Measurements from ENCODE around the gene ERH.
A peak's percentile ranks its signal among the peaks of the same experiment; 100 is the strongest.
"Not testable (repeated sequence)": the region's sequence is repeated elsewhere in the genome, so short reads cannot be mapped to it uniquely, and the experiment has no call there.

The ERH gene

GRCh38 chr14:69398053-69398817, at the start of gene ERH, which contains the start of gene SLC39A9:
ERH (minus strand) TSS chr14:69398299; CDS start chr14:69398233, 66 bp downstream.
SLC39A9 (plus strand) TSS chr14:69398692; CDS start chr14:69399370, 678 bp downstream.
- peak; percentile 87 to 88 for DNase-seq (ENCODE audit: low read depth in 2 of 2)

GRCh38 chr14:69443296-69443805, 45.3 kb upstream of the ERH start:
- DNase-seq (ENCODE audit: low read depth in 2 of 2) = no peak

GRCh38 chr14:69441948-69442347, 43.8 kb upstream of the ERH start:
- no peak for DNase-seq (ENCODE audit: low read depth in 2 of 2)

- DNase-seq (ENCODE audit: low read depth in 2 of 2) = no peak
Measured at GRCh38 chr14:69439521-69440270, 41.6 kb upstream of the ERH start.

GRCh38 chr14:69432364-69432763, 34.3 kb upstream of the ERH start:
- no peak for DNase-seq (ENCODE audit: low read depth in 2 of 2)

GRCh38 chr14:69430306-69430939, 32.3 kb upstream of the ERH start:
- no peak for DNase-seq (ENCODE audit: low read depth in 2 of 2)

- DNase-seq (ENCODE audit: low read depth in 2 of 2) = no peak
Measured at GRCh38 chr14:69429643-69430042, 31.5 kb upstream of the ERH start.

GRCh38 chr14:69428289-69428998, 30.3 kb upstream of the ERH start:
- DNase-seq (ENCODE audit: low read depth in 2 of 2) = no peak

GRCh38 chr14:69427596-69427995, 29.5 kb upstream of the ERH start:
- no peak for DNase-seq (ENCODE audit: low read depth in 2 of 2)

- DNase-seq (ENCODE audit: low read depth in 2 of 2) = no peak
Measured at GRCh38 chr14:69424149-69424923, 26.2 kb upstream of the ERH start.

GRCh38 chr14:69423279-69423678, 25.2 kb upstream of the ERH start:
- DNase-seq (ENCODE audit: low read depth in 2 of 2) = no peak

- DNase-seq (ENCODE audit: low read depth in 2 of 2) = not testable (repeated sequence)
Measured at GRCh38 chr14:69416087-69416486, 18.0 kb upstream of the ERH start.

- DNase-seq (ENCODE audit: low read depth in 2 of 2) = no peak
Measured at GRCh38 chr14:69413483-69413882, 15.4 kb upstream of the ERH start.

- no peak for DNase-seq (ENCODE audit: low read depth in 2 of 2)
Measured at GRCh38 chr14:69408331-69408960, 10.3 kb upstream of the ERH start.

GRCh38 chr14:69405762-69406161, 7.7 kb upstream of the ERH start:
- no peak for DNase-seq (ENCODE audit: low read depth in 2 of 2)

- no peak for DNase-seq (ENCODE audit: low read depth in 2 of 2)
Measured at GRCh38 chr14:69404883-69405282, 6.8 kb upstream of the ERH start.

- no peak for DNase-seq (ENCODE audit: low read depth in 2 of 2)
Measured at GRCh38 chr14:69404478-69404877, 6.4 kb upstream of the ERH start.

- no peak for DNase-seq (ENCODE audit: low read depth in 2 of 2)
Measured at GRCh38 chr14:69401841-69402240, 3.7 kb upstream of the ERH start.

GRCh38 chr14:69400154-69400553, 2.1 kb upstream of the ERH start:
- DNase-seq (ENCODE audit: low read depth in 2 of 2) = no peak

GRCh38 chr14:69399750-69400149, 1.7 kb upstream of the ERH start:
- DNase-seq (ENCODE audit: low read depth in 2 of 2) = no peak
